HG03280 (cell line): ENCODE results near the gene SEC14L2.
"Not testable (repeated sequence)": the region's sequence is repeated elsewhere in the genome, so short reads cannot be mapped to it uniquely, and the experiment has no call there.

Experiments
- ATAC-seq: cut with Tn5 transposase; IDR thresholded peaks from one replicate; pipeline ENCODE4 v1.9.1; 2021; ENCODE audit warnings: mild to moderate bottlenecking, moderate library complexity; ENCODE audit not compliant: unreplicated experiment

SEC14L2 gene

GRCh38 chr22:30447656-30448055, 50.8 kb downstream of the SEC14L2 start:
- no peak for ATAC-seq

- ATAC-seq: not testable (repeated sequence)
Measured at GRCh38 chr22:30451488-30451887, 54.7 kb downstream of the SEC14L2 start.

GRCh38 chr22:30452861-30453260, 56.0 kb downstream of the SEC14L2 start:
- no peak for ATAC-seq

GRCh38 chr22:30453731-30454510, 57.1 kb downstream of the SEC14L2 start:
- no peak for ATAC-seq

- ATAC-seq: no peak
Measured at GRCh38 chr22:30455075-30455840, 58.4 kb downstream of the SEC14L2 start.

GRCh38 chr22:30457981-30458380, 61.2 kb downstream of the SEC14L2 start:
- ATAC-seq: no peak

- no peak for ATAC-seq
Measured at GRCh38 chr22:30459181-30460052, 62.6 kb downstream of the SEC14L2 start.

GRCh38 chr22:30460147-30460546, 63.3 kb downstream of the SEC14L2 start:
- ATAC-seq: no peak

- ATAC-seq: not testable (repeated sequence)
Measured at GRCh38 chr22:30460555-30460954, 63.7 kb downstream of the SEC14L2 start.

GRCh38 chr22:30469165-30469564, 72.3 kb downstream of the SEC14L2 start:
- ATAC-seq: no peak

- ATAC-seq: no peak
Measured at GRCh38 chr22:30470655-30471054, 73.8 kb downstream of the SEC14L2 start.

- no peak for ATAC-seq
Measured at GRCh38 chr22:30471616-30472318, 74.9 kb downstream of the SEC14L2 start, which contains the start of gene SEC14L3. TSS of gene SEC14L3 (minus strand) at chr22:30472017. CDS start at chr22:30471958, 59 bp downstream.

GRCh38 chr22:30472994-30473720, 76.3 kb downstream of the SEC14L2 start:
- no peak for ATAC-seq

- no peak for ATAC-seq
Measured at GRCh38 chr22:30474121-30474520, 77.3 kb downstream of the SEC14L2 start.
